Measurements from ENCODE around the gene SRGAP1.
A peak's percentile ranks its signal among the peaks of the same experiment; 100 is the strongest.
"Not testable (repeated sequence)": the region's sequence is repeated elsewhere in the genome, so short reads cannot be mapped to it uniquely, and the experiment has no call there.

Gene SRGAP1

DNA sequence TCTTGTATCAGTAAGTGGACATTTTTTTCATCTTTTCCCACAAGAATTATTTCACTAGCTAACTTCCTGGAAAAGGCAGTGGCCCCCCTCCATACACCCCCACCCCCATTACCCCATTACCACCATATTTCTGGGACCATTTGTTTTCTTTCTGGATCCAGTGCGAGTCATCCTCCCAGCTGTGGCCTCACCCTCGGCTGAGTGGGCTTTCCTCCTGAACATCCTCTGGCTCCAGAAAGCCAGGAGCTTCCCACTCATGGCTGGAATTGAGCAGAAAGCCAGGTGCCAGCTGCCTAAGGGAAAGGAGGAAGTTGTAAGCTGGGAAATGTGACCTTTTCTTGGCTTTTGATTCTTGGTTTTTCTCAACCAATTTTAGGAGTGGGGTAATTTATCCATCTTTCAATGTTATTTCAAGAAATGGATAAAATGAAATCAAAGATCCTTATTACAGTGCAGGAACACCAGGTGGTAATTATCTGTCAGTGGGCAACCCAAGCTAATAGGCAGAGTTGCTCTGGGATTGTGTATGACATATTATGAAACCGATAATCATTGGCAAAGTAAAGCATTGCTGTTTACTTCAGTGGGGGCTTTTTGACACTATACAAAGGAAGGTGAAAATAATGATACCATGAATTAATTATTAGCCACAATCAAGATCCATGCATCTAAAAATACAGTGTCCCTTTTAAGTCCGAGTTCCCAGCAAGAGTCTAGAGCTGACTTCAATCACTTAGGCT, 253.0 kb downstream of the SRGAP1 start:
- no peak for DNase-seq

GRCh38 chr12:64098709-64099354, 254.3 kb downstream of the SRGAP1 start:
- peak; percentile 68 for DNase-seq

- DNase-seq = no peak
Measured at GRCh38 chr12:64099397-64099796, 254.9 kb downstream of the SRGAP1 start.

DNA sequence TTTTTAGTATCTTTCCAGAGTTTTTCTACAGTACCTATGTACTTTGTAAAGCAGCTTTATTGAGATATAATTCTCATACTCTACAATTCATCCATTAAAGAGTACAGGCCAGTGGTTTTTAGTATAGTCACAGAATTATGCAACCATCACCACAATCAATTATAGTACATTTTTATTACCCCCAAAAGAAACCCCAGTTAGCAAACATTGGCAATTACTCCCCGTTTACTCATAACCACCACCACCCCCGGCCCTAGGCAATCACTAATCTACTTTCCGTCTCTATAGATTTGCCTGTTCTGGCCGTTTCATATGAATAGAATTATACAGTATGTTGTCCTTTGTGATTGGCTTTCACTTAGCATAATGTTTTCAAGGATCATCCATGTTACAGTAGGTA, 257.8 kb downstream of the SRGAP1 start:
- no peak for DNase-seq

- DNase-seq = no peak
Measured at GRCh38 chr12:64103825-64104740, 259.6 kb downstream of the SRGAP1 start.

GRCh38 chr12:64105026-64105425, 260.5 kb downstream of the SRGAP1 start:
- no peak for DNase-seq

- DNase-seq = no peak
Measured at GRCh38 chr12:64107776-64108175, 263.3 kb downstream of the SRGAP1 start.

DNA sequence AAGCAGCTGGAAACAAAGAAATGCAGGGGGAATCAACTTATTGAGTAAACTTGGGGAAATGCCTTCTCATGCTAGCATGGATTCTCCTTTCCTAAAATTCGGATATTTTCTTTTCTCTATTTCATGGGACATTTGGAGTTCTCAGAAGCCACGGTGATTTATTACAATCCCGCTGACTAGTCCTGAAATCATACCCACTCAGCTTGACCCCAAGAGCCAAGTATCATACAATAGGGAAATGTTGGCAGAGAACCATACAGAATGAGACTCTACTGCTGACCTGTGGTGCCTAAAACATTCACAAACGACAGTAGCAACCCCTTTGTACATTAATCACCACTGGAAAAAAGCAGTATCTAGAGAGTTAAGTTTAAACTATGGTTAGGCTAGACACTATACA, 265.2 kb downstream of the SRGAP1 start:
- DNase-seq = no peak

GRCh38 chr12:64110864-64111263, 266.4 kb downstream of the SRGAP1 start:
- DNase-seq = no peak

GRCh38 chr12:64116969-64117368, 272.5 kb downstream of the SRGAP1 start:
- DNase-seq = no peak

DNA sequence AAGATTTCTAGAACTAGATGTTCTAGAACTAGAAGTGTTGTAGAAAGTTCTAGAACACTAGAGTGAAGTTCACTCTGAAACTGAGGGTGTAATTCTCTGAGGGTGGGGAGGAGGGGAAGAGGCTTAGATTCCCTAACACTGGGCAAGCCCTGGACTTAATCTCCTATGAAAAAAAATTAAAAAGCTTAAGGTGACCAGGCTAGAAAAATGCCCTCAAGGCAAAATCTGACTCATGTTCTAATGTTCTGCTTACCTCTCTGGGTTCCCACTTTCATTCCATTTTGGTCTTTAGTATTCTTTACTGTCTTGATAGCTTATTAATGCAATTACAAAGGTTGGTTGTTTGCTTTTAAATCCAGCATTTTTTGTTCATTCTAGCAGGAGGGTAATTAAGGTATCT, 276.1 kb downstream of the SRGAP1 start:
- DNase-seq = no peak

GRCh38 chr12:64121086-64121485, 276.6 kb downstream of the SRGAP1 start:
- DNase-seq = not testable (repeated sequence)

- DNase-seq = no peak
Measured at GRCh38 chr12:64122154-64122553, 277.7 kb downstream of the SRGAP1 start.

- no peak for DNase-seq
Measured at GRCh38 chr12:64122995-64123394, 278.5 kb downstream of the SRGAP1 start.

- no peak for DNase-seq
Measured at GRCh38 chr12:64123448-64123847, 278.9 kb downstream of the SRGAP1 start.

GRCh38 chr12:64124511-64125197, 280.2 kb downstream of the SRGAP1 start:
- no peak for DNase-seq

- DNase-seq = no peak
Measured at GRCh38 chr12:64125913-64126312, 281.4 kb downstream of the SRGAP1 start.

- no peak for DNase-seq
Measured at GRCh38 chr12:64127811-64128210, 283.3 kb downstream of the SRGAP1 start.

GRCh38 chr12:64128366-64128765, 283.9 kb downstream of the SRGAP1 start:
- no peak for DNase-seq

DNA sequence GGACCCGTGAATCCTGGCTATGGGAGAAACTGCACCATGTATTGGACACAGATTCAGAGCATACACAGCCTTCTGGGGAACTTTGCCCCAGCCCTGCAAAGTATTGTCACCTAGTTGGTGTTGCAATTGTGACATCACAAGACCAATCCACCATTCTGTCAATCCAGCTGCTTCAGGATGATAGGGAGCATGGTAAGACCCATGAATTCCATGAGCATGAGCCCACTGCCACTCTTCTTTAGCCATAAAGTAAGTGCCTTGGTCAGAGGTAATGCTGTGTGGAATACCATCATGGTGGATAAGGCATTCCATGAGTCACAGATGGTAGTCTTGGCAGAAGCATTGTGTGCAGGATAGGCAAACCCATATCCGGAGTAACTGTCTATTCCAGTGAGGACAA, 286.0 kb downstream of the SRGAP1 start:
- not testable (repeated sequence) for DNase-seq

DNA sequence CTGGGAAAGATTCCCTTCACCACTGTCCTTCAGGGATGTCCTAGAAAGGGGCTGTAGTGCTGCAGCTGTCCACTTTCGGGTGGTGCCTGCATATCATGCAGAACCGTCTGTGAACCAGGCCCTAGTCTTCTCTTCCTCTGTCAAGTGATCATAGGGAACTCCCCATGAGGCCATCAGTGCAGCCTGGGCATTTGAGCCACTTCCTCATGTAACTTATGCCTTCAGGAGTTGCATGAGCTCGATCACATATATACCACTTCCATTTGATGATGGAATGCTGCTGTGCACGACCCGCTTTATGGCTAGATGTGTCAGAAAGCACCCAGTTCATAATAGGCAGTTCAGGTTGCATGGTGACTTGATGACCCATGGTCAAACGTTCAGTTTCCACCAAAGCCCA, 287.0 kb downstream of the SRGAP1 start:
- DNase-seq = not testable (repeated sequence)

DNA sequence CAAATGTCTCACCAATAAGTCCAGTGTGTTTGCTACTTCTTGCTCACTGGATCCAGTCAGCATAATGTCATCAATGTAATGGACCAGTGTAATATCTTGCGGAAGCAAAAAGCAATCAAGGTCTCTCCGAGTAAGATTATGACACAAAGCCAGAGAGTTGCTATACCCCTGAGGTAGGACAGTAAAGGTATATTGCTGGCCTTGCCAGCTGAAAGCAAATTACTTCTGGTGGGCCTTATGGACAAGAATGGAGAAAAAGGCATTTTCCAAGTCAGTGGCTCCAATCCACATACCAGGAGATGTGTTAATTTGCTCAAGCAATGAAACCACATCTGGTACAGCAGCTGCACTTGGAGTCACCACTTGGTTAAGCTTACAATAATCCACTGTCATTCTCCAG, 288.2 kb downstream of the SRGAP1 start:
- not testable (repeated sequence) for DNase-seq

DNA sequence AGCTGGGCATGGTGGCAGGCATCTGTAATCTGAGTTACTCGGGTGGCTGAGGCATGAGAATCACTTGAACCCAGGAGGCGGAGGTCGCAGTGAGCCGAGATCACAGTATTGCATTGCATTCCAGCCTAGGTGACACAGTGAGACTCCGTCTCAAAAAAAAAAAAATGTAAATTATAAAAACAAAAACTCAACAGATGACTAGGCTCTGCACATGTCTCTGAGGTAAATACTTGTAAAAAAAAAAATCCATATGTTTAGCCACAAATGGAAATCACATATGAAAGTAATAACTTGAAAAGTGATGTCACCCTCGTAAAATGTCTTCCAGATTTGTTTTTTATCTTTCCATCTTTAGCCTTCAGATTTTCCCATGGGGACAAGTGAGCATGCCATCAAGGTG, 292.6 kb downstream of the SRGAP1 start:
- DNase-seq = no peak
